ENCODE measurements around the gene TSPO2. TPM values are rescaled to one million over a fixed set of nuclear protein-coding genes. Genes with fewer than 3 reads are reported as not detected.

The TSPO2 gene
- total and polyA plus RNA-seq, 2 of the 8 experiments (the other 6 are each of a cell fraction or from before 2014, with no cell fraction given), result not detected

- TF ChIP-seq CHD7 (IDR thresholded peaks at IDR 0.05; ENCODE audit: insufficient replicate concordance, low read length), result no peak
- no peak for TF ChIP-seq EZH2 (IDR thresholded peaks at IDR 0.05; ENCODE audit: low read depth, low read length, severe bottlenecking)
- TF ChIP-seq POLR2A (IDR thresholded peaks at IDR 0.05; ENCODE audit: control extremely low read depth in 1 of 2, low read depth in 2 of 2, low read length in 2 of 2), result no peak
- no peak for TF ChIP-seq TBP (IDR thresholded peaks at IDR 0.05; ENCODE audit: low read depth, low read length)
- no peak for TF ChIP-seq RXRA (IDR thresholded peaks at IDR 0.05; ENCODE audit: insufficient read depth, low read depth, low read length)
- no peak for TF ChIP-seq TCF12 (IDR thresholded peaks at IDR 0.05; ENCODE audit: low read depth, low read length)
- no peak for TF ChIP-seq RAD21 (IDR thresholded peaks at IDR 0.05 in 1 of 2, conservative IDR thresholded peaks at IDR 0.05 in 1 of 2; ENCODE audit: low read depth in 2 of 2, low read length in 2 of 2)
- no peak for TF ChIP-seq SIX5 (IDR thresholded peaks at IDR 0.05; ENCODE audit: low read depth, low read length)
- no peak for TF ChIP-seq CTBP2 (IDR thresholded peaks at IDR 0.05; ENCODE audit: borderline replicate concordance, insufficient read depth, insufficient read length, low read length)
- TF ChIP-seq TAF1 (IDR thresholded peaks at IDR 0.05; ENCODE audit: low read depth, low read length), result no peak
Measured at GRCh38 chr6:41022294-41022693, 20.0 kb upstream of the TSPO2 start (continued).

Measured in H1 (cell line).